HG02938 (cell line): ENCODE results near the gene FAM3C.

Source experiments
- ATAC-seq: cut with Tn5 transposase; IDR thresholded peaks from one replicate; pipeline ENCODE4 v1.9.1; 2021; ENCODE audit warnings: mild to moderate bottlenecking, moderate library complexity; ENCODE audit not compliant: unreplicated experiment

Gene FAM3C

DNA sequence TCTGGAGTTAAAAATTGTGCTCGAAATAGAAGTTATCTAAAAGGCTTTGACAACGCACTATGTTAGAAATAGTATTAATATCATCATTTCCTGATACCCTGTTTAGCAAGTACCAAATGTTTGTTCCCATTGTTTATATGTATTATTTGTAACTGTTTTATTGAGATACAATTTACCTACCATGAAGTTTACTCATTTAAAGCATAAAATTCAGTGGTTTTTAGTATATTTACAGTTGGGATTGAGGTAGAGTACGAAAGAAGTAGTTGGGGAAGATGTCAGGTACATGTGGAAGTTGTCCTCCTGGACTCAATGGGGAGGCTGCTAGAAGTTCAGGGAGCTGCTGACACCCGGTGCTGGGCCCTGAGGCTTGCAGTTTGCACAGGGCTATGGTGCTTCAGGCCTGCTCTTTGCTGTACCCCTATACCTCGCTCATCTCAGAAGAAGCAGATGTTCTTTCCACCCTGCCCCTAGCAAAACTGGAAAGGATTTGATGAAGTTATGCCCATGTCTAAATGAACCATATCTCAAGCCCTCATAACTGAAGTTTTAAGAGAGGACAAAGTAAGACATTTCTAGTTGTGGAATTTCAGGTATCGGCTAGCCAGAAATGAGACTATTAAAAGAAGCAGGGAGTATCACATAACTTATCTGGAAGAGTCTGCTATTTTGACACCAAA lies 92.5 kb downstream of the FAM3C start:
- no peak for ATAC-seq

DNA sequence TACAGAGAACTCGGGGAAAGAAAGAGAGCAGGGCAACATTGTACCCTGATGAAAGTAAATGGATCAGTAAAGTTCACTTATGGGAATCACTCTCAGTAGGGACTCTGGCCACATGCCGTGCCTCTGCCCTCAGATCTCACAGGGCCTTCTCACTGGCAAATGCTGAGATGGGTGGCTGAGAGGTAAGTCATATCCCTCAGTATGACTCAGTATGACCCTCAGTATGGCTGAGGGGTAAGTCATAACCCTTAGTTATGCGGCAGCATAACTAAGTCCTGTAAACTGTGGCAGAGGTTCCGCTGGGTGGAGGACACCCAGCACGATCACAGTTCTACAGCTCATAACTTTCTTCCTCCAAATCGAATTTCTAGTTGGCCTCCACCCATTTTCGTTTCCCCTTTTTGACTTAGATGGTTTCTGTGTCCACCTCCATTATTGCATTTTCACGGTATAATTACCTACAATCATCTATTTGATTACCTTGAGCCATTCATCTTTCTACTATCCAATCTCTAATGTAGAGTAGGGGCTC lies 93.8 kb downstream of the FAM3C start:
- peak; percentile 76 for ATAC-seq

DNA sequence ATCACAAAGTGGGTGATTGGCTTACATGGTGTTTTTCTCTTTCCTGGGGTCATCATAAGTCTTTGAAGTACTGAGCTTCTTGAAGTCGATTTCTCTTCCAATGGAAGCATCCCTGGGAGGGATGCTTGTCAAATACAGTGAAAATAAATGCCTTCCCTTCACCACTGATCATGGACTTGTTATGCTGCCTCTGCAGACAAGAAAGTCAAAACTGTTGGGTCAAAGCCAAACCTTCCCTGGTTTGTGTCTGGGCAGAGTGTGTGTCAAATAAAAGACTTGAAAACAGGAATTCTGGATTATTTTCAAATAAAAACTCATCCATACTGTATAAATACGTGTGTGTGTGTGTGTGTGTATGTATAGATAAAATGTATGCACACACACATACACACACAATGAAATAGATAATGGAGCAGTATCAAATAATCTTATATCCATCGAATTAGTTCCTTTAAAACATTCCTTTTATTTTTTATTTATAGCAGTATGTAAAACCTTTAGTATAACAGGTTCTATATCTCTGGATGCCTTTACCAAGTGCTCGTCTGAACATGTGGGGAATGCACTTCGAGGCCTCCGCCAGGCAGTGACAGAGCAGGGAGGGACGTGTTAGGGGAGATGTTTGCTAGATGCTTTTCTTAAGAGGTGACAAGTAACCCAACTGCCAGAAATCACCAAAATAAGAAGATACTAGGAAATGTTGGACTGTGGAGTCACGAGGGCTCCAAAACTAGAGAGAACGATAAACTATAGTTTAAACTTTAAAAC lies 94.5 kb downstream of the FAM3C start:
- ATAC-seq = no peak

DNA sequence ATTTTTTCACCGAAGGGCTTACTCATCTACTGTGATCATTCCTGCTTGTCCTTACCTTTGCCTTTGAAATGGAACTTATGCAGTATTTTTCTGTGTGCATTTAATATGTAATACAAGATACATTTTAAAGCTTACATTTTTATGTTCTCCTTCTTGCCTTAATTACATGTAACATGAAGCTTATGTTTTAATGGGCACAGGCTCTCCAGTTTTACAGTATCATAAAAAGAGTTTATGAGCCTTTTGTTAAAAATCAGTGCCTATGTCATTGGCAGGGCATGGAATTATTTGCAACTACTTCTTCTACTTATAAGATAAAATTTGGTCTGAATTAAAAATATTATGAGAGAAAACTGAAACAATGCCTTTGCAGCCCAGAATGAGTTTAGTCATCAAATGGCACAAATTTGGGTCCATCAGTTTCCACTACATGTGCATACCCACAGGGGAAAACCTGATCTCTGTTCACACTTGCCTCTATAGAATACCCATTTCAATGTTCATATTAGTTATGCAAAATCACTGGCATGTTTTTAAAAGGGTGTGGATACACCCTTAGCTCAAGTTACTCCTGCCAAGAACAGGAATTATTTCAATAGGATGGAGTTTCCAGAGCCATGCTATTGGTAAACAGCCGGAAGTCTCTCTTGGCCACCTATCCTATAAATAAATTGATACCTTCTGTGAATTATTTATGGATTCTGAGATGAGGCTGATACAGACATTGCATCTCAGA lies 95.3 kb downstream of the FAM3C start:
- no peak for ATAC-seq
